Right lobe of liver (tissue), 6 donors: Measurements from ENCODE around the gene SH2D4B. TPM values are rescaled to one million over a fixed set of nuclear protein-coding genes. Genes with fewer than 3 reads are reported as not detected.

Source experiments
- ATAC-seq, 4 donors: fragments of 200-7000 bp; cut with Tn5 transposase; one replicate each; pipeline ENCODE4 v1.9.1; 2020; ENCODE audit warnings: mild to moderate bottlenecking in 4 of 4, moderate library complexity in 4 of 4
- DNase-seq, 3 donors: peaks; one replicate each; pipeline ENCODE4 v3.0.0-alpha.2; 2020
- H3K27ac ChIP-seq, 3 donors: fragments of 200-600 bp; one replicate each; pipeline ENCODE4 v1.8.0; 2022
- H3K27me3 ChIP-seq, 2 donors: fragments of 200-600 bp; one replicate each; pipeline ENCODE4 v1.8.0; 2022
- H3K36me3 ChIP-seq, 4 donors: fragments of 200-600 bp; sonication (generic) in 1 of 4; one replicate each; pipeline versions ENCODE4 v1.5.1 to v1.8.0; 2017 to 2022; ENCODE audit warnings: control low read depth in 1 of 4
- H3K4me1 ChIP-seq, 4 donors: fragments of 200-600 bp; sonication (generic) in 1 of 4; one replicate each; pipeline versions ENCODE4 v1.5.1 to v1.8.0; 2017 to 2022; ENCODE audit warnings: control low read depth in 1 of 4
- H3K4me3 ChIP-seq, 3 donors: fragments of 200-600 bp; one replicate each; pipeline ENCODE4 v1.8.0; 2022
- H3K9me3 ChIP-seq, 4 donors: fragments of 200-600 bp; sonication (generic) in 1 of 4; one replicate each; pipeline versions ENCODE4 v1.5.1 to v1.8.0; 2017 to 2022; ENCODE audit warnings: control low read depth in 1 of 4
- CTCF ChIP-seq, 4 donors: fragments of 200-600 bp in 3 of 4; fragments of 450-650 bp in 1 of 4; IDR thresholded peaks; one replicate each; pipeline versions ENCODE4 v1.5.1 to v1.8.0; 2016 to 2022; ENCODE audit warnings: antibody characterized with exemption in 4 of 4, mild to moderate bottlenecking in 2 of 4
- POLR2A ChIP-seq: fragments of 450-650 bp; IDR thresholded peaks from one replicate; pipeline ENCODE4 v1.6.1; 2017; ENCODE audit warnings: antibody characterized with exemption, mild to moderate bottlenecking
- WGBS: methylation state at CpG from one replicate; pipeline ENCODE4 v1.1.6; 2018; ENCODE audit warnings: low coverage, low lambda C conversion rate; ENCODE audit not compliant: insufficient coverage; ENCODE audit errors: missing lambda C conversion rate; 5-methylcytosine and 5-hydroxymethylcytosine counted together
- intact Hi-C, 2 donors: fragments of 100-400 bp; cut with DNase I; formaldehyde crosslinking; loops; one replicate each; pipeline versions ENCODE4 v1.11.2 to v1.14.1; 2022
- total RNA-seq, 6 experiments: library from RNA; depleted of rRNA in 2 of 6; stranded (reverse); fragments of >200 nt in 2 of 6; fragmentation: NEBNext Ultra II Directional in 3 of 6; extraction: Animal tissue kit (Norgen Biotek cat#: 25700) in 3 of 6; gene quantifications; one replicate each; pipeline versions ENCODE4 v1.1.0 to v1.2.4, GENCODE V29; 2016 to 2023
- donor health status: DM: no; HTN: yes; CAD: no.
- donor health status: DM: no; HTN: no; CAD: no.
- donor health status: DM: no; HTN: no; CAD: no.
- donor health status: DM: no; HTN: yes; CAD: no.
- donor health status: DM: no; HTN: yes; CAD: no.

The SH2D4B gene
- total RNA-seq, 6 experiments from 2014 or later, result not detected

DNA sequence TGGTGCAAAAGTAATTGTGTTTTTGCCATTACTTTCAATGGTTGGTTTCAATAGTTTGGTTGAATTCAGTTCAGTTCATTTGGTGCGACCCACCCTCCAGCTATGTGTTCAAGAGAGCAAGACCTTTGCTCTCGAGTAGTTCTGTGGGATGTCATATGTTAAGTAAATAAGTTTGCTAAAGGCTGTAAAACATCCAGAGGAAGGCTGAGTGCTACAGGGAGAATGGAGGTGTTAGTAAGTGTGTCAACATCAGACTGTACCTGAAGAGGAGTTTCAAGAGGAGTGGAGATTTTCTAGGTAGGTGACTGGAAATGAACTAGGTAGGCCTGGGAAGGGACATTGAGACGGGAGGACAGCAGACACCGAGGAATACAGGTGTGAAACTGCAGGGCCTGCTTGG, 147.7 kb downstream of the SH2D4B start:
- TF ChIP-seq CTCF (IDR thresholded peaks at IDR 0.05), result no peak
- no peak for TF ChIP-seq POLR2A
- ATAC-seq, result no peak
- Histone ChIP-seq H3K27ac (no peak overlapping the region), H3K27me3 (no peaks in the 10 kb centered on the region), H3K4me1 (no peaks in the 10 kb centered on the region), H3K9me3 (no peaks in the 10 kb centered on the region), H3K36me3 (no peaks in the 10 kb centered on the region), H3K4me3 (no peak overlapping the region)
- WGBS, result 53% methylated on average over 4 of the region's 4 CpGs
- DNase-seq, result no peak
- intact Hi-C loops, result no loop called here

GRCh38 chr10:80686734-80687475, 149.2 kb downstream of the SH2D4B start:
- Histone ChIP-seq H3K4me1 (no peaks in the 10 kb centered on the region), H3K36me3 (no peaks in the 10 kb centered on the region), H3K27ac (no peak overlapping the region), H3K4me3 (no peak overlapping the region), H3K9me3 (no peaks in the 10 kb centered on the region), H3K27me3 (no peaks in the 10 kb centered on the region)
- ATAC-seq (no peak), DNase-seq (no peak)
- WGBS, result 51% methylated on average over 2 of the region's 6 CpGs
- TF ChIP-seq POLR2A, result no peak
- TF ChIP-seq CTCF (IDR thresholded peaks at IDR 0.05), result no peak
- intact Hi-C loops, result no loop called here

GRCh38 chr10:80687476-80687789, 149.7 kb downstream of the SH2D4B start:
- H3K9me3 ChIP-seq, result no peaks in the 10 kb centered on the region
- TF ChIP-seq POLR2A, result no peak
- no peak for TF ChIP-seq CTCF (IDR thresholded peaks at IDR 0.05)
- H3K4me3 ChIP-seq, result no peak overlapping the region
- WGBS, result 100% methylated on average over 1 of the region's 1 CpG
- H3K27ac ChIP-seq, result no peak overlapping the region
- intact Hi-C loops, result no loop called here
- ATAC-seq (no peak), DNase-seq (no peak)
- no peaks in the 10 kb centered on the region for H3K36me3 ChIP-seq
- no peaks in the 10 kb centered on the region for H3K27me3 ChIP-seq
- no peaks in the 10 kb centered on the region for H3K4me1 ChIP-seq

- Histone ChIP-seq H3K9me3 (no peaks in the 10 kb centered on the region), H3K27ac (no peak overlapping the region), H3K27me3 (no peaks in the 10 kb centered on the region), H3K4me1 (no peaks in the 10 kb centered on the region), H3K36me3 (no peaks in the 10 kb centered on the region), H3K4me3 (no peak overlapping the region)
- intact Hi-C loops, result loop anchor here in 1 of 2 donors (10.0 kb wide), 1 partner anchor 234 kb away; no protein-coding TSS in a partner anchor
- ATAC-seq (no peak), DNase-seq (no peak)
- TF ChIP-seq POLR2A, result no peak
- no peak for TF ChIP-seq CTCF (IDR thresholded peaks at IDR 0.05)
Observed at GRCh38 chr10:80690434-80690833, 152.7 kb downstream of the SH2D4B start.

DNA sequence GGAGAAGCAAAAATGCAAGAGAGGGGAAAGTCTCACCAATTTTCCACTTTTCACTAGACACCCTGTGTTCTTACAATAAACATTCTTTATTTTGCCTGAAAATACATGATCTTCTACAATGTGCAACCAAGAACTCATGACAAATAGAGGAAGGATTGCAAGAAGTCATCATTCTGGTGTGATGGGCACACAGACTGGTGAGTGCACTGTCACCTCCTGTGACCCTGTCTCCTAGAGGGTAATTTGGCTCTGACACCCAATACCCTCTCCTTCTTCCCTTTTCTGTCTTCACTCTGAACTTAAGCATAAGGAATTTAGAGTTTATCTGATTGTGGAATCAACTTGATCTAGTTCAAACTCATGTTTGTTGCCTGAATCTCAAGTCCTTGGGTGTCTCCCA, 153.7 kb downstream of the SH2D4B start:
- ATAC-seq, result peak in 1 of 4 donors; percentile 25
- intact Hi-C loops, result loop anchor here in 1 of 2 donors (10.0 kb wide), 1 partner anchor 233 kb away; no protein-coding TSS in a partner anchor
- no peak for DNase-seq
- TF ChIP-seq CTCF (IDR thresholded peaks at IDR 0.05) (no peak), POLR2A (no peak)
- H3K4me3 ChIP-seq, result no peak overlapping the region
- H3K4me1 ChIP-seq, result no peaks in the 10 kb centered on the region
- no peaks in the 10 kb centered on the region for H3K36me3 ChIP-seq
- H3K27me3 ChIP-seq, result no peaks in the 10 kb centered on the region
- H3K27ac ChIP-seq, result no peak overlapping the region
- H3K9me3 ChIP-seq, result no peaks in the 10 kb centered on the region
